ENCODE results near the gene TTC39A. TPM values are rescaled to one million over a fixed set of nuclear protein-coding genes. Genes with fewer than 3 reads are reported as not detected.

The TTC39A gene
- total RNA-seq, 1 donor from 2014 or later: 1.4 TPM

- Histone ChIP-seq H3K79me2 (ENCODE audit: insufficient read depth, low read length) (no peaks in the 10 kb centered on the region), H3K27ac (ENCODE audit: low read depth, low read length) (no peak overlapping the region), H4K20me1 (ENCODE audit: insufficient read depth, low read length) (no peaks in the 10 kb centered on the region), H3K4me3 (ENCODE audit: insufficient read depth, low read depth, low read length) (no peak overlapping the region), H3K27me3 (ENCODE audit: insufficient read depth, low read length) (no peaks in the 10 kb centered on the region), H3K36me3 (ENCODE audit: insufficient read depth, low read length) (no peaks in the 10 kb centered on the region), H2AFZ (ENCODE audit: low read depth, low read length) (no peak overlapping the region), H3K4me2 (ENCODE audit: low read length) (no peak overlapping the region), H3K9me3 (ENCODE audit: insufficient read depth, low read depth, low read length) (no peaks in the 10 kb centered on the region), H3K4me1 (ENCODE audit: insufficient read depth, low read length) (peaks cover 7% of the 10 kb centered on the region), H3K9ac (ENCODE audit: low read length) (no peak overlapping the region)
- TF ChIP-seq EZH2 (IDR thresholded peaks at IDR 0.05; ENCODE audit: insufficient read depth, low read length): no peak
- TF ChIP-seq, protein P1, sequence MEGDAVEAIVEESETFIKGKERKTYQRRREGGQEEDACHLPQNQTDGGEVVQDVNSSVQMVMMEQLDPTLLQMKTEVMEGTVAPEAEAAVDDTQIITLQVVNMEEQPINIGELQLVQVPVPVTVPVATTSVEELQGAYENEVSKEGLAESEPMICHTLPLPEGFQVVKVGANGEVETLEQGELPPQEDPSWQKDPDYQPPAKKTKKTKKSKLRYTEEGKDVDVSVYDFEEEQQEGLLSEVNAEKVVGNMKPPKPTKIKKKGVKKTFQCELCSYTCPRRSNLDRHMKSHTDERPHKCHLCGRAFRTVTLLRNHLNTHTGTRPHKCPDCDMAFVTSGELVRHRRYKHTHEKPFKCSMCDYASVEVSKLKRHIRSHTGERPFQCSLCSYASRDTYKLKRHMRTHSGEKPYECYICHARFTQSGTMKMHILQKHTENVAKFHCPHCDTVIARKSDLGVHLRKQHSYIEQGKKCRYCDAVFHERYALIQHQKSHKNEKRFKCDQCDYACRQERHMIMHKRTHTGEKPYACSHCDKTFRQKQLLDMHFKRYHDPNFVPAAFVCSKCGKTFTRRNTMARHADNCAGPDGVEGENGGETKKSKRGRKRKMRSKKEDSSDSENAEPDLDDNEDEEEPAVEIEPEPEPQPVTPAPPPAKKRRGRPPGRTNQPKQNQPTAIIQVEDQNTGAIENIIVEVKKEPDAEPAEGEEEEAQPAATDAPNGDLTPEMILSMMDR (IDR thresholded peaks at IDR 0.05; ENCODE audit: insufficient read depth, low read depth, low read length): no peak
- Mint-ChIP-seq H3K9me3 (ENCODE audit: unreplicated experiment) (peaks cover 1% of the 10 kb centered on the region), H3K27me3 (ENCODE audit: low read depth, unreplicated experiment) (peaks cover 3% of the 10 kb centered on the region), H3K27ac (ENCODE audit: unreplicated experiment) (no peak overlapping the region), H3K4me3 (ENCODE audit: unreplicated experiment) (no peak overlapping the region), H3K4me1 (ENCODE audit: low read depth, unreplicated experiment) (peaks cover 5% of the 10 kb centered on the region), H3K36me3 (ENCODE audit: low read depth, unreplicated experiment) (peaks cover 2% of the 10 kb centered on the region)
- DNase-seq (ENCODE audit: low read depth) (no peak), FAIRE-seq (no peak)
Observed at GRCh38 chr1:51305371-51305823, 25.0 kb downstream of the TTC39A start.

DNA sequence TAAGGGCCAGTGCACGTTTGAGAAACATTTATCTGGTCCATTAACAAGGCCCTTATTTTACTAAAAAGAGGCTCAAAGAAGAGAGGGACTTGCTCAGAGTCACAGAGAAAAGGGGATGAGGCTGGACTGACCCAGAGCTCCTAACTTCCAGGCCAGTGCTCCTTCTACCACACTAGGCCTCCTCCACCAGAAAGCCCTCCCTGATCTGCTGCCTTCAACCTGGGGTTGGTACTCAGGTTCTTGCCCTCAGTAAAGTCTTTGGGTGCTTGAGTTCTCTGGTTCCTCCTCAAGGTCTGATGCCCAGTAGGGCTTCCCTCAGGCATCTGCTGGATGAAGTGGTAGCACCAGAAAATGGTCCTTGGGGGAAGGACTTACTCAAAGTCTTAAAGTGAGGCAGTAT lies 26.0 kb downstream of the TTC39A start:
- Histone ChIP-seq H3K36me3 (ENCODE audit: insufficient read depth, low read length) (no peaks in the 10 kb centered on the region), H3K4me3 (ENCODE audit: insufficient read depth, low read depth, low read length) (no peak overlapping the region), H2AFZ (ENCODE audit: low read depth, low read length) (no peak overlapping the region), H3K27ac (ENCODE audit: low read depth, low read length) (no peak overlapping the region), H3K4me1 (ENCODE audit: insufficient read depth, low read length) (peaks cover 7% of the 10 kb centered on the region), H3K9ac (ENCODE audit: low read length) (no peak overlapping the region), H3K9me3 (ENCODE audit: insufficient read depth, low read depth, low read length) (no peaks in the 10 kb centered on the region), H3K79me2 (ENCODE audit: insufficient read depth, low read length) (no peaks in the 10 kb centered on the region), H3K4me2 (ENCODE audit: low read length) (no peak overlapping the region), H3K27me3 (ENCODE audit: insufficient read depth, low read length) (no peaks in the 10 kb centered on the region), H4K20me1 (ENCODE audit: insufficient read depth, low read length) (no peaks in the 10 kb centered on the region)
- Mint-ChIP-seq H3K4me3 (ENCODE audit: unreplicated experiment) (no peak overlapping the region), H3K36me3 (ENCODE audit: low read depth, unreplicated experiment) (peaks cover 2% of the 10 kb centered on the region), H3K27me3 (ENCODE audit: low read depth, unreplicated experiment) (peaks cover 3% of the 10 kb centered on the region), H3K4me1 (ENCODE audit: low read depth, unreplicated experiment) (peaks cover 5% of the 10 kb centered on the region), H3K9me3 (ENCODE audit: unreplicated experiment) (peaks cover 1% of the 10 kb centered on the region), H3K27ac (ENCODE audit: unreplicated experiment) (no peak overlapping the region)
- DNase-seq (ENCODE audit: low read depth) (no peak), FAIRE-seq (no peak)
- TF ChIP-seq EZH2 (IDR thresholded peaks at IDR 0.05; ENCODE audit: insufficient read depth, low read length): no peak
- TF ChIP-seq, protein P1 (IDR thresholded peaks at IDR 0.05; ENCODE audit: insufficient read depth, low read depth, low read length): no peak

DNA sequence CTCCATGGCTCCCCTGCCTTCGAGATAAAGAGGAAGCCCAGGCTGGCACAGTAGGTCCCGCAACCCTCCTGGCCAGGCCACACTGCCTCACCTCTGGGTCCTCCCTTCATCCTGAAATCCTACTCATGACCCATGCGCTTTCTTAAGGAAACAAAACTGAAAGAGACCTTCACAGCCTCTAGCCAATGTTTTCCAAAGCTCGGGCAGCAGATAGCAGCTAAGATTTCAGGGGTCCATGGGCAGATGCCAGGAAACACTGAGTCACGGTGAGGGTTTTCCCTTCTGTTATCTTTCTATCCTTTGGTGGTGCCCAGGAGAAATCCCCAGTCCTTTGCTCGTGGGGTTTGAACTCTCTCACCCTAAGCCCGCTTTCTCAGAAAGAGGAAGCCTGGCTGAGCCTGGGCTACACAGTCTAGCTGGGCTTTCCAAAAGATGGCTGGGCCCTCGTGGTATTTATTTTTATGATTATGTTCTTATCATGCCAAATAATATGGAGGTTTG lies 26.6 kb downstream of the TTC39A start:
- no peaks in the 10 kb centered on the region for H3K27me3 ChIP-seq (ENCODE audit: insufficient read depth, low read length)
- peak overlapping the region; percentile 31 for H3K9ac ChIP-seq (ENCODE audit: low read length)
- H3K79me2 ChIP-seq (ENCODE audit: insufficient read depth, low read length): no peaks in the 10 kb centered on the region
- H3K4me1 Mint-ChIP-seq (ENCODE audit: low read depth, unreplicated experiment): peaks cover 5% of the 10 kb centered on the region
- H3K27ac Mint-ChIP-seq (ENCODE audit: unreplicated experiment): no peak overlapping the region
- H3K27ac ChIP-seq (ENCODE audit: low read depth, low read length): no peak overlapping the region
- H3K4me2 ChIP-seq (ENCODE audit: low read length): peak overlapping the region; percentile 19
- no peak overlapping the region for H2AFZ ChIP-seq (ENCODE audit: low read depth, low read length)
- no peak overlapping the region for H3K4me3 ChIP-seq (ENCODE audit: insufficient read depth, low read depth, low read length)
- H4K20me1 ChIP-seq (ENCODE audit: insufficient read depth, low read length): no peaks in the 10 kb centered on the region
- FAIRE-seq (no peak), DNase-seq (ENCODE audit: low read depth) (peak; percentile 54)
- no peaks in the 10 kb centered on the region for H3K36me3 ChIP-seq (ENCODE audit: insufficient read depth, low read length)
- H3K36me3 Mint-ChIP-seq (ENCODE audit: low read depth, unreplicated experiment): peaks cover 4% of the 10 kb centered on the region
- peaks cover 1% of the 10 kb centered on the region for H3K9me3 Mint-ChIP-seq (ENCODE audit: unreplicated experiment)
- H3K9me3 ChIP-seq (ENCODE audit: insufficient read depth, low read depth, low read length): no peaks in the 10 kb centered on the region
- H3K4me1 ChIP-seq (ENCODE audit: insufficient read depth, low read length): peaks cover 7% of the 10 kb centered on the region
- no peak overlapping the region for H3K4me3 Mint-ChIP-seq (ENCODE audit: unreplicated experiment)
- H3K27me3 Mint-ChIP-seq (ENCODE audit: low read depth, unreplicated experiment): peaks cover 3% of the 10 kb centered on the region
- TF ChIP-seq, protein P1 (IDR thresholded peaks at IDR 0.05; ENCODE audit: insufficient read depth, low read depth, low read length): no peak
- no peak for TF ChIP-seq EZH2 (IDR thresholded peaks at IDR 0.05; ENCODE audit: insufficient read depth, low read length)
